Hematopoietic multipotent progenitor cell treated with erythropoietin and hydrocortisone succinate and interleukin-3 and kit ligand, for 4 days (in vitro differentiated cells): Measurements from ENCODE around the gene ZFPM1.
A peak's percentile ranks its signal among the peaks of the same experiment; 100 is the strongest.
"Not testable (repeated sequence)": the region's sequence is repeated elsewhere in the genome, so short reads cannot be mapped to it uniquely, and the experiment has no call there.

ENCODE experiments used
- DNase-seq: peaks from one replicate; pipeline ENCODE4 v3.0.0-alpha.2; 2015

The ZFPM1 gene

GRCh38 chr16:88503771-88504488, 50.9 kb downstream of the ZFPM1 start:
- DNase-seq, result no peak

- DNase-seq, result peak; percentile 58
These were observed 51.7 kb downstream of the ZFPM1 start for GRCh38 chr16:88504489-88505404.

- peak; percentile 90 for DNase-seq
These were observed 52.5 kb downstream of the ZFPM1 start for GRCh38 chr16:88505405-88506082.

- DNase-seq, result no peak
These were observed 53.6 kb downstream of the ZFPM1 start for GRCh38 chr16:88506723-88507122.

- no peak for DNase-seq
These were observed 54.2 kb downstream of the ZFPM1 start for GRCh38 chr16:88507231-88507743.

GRCh38 chr16:88508376-88508867, 55.3 kb downstream of the ZFPM1 start:
- no peak for DNase-seq

GRCh38 chr16:88508868-88509748, 56.0 kb downstream of the ZFPM1 start:
- peak; percentile 80 for DNase-seq

GRCh38 chr16:88509749-88510069, 56.6 kb downstream of the ZFPM1 start:
- DNase-seq, result no peak

GRCh38 chr16:88510091-88510994, 57.3 kb downstream of the ZFPM1 start:
- no peak for DNase-seq

GRCh38 chr16:88511060-88511459, 58.0 kb downstream of the ZFPM1 start:
- DNase-seq, result no peak

GRCh38 chr16:88511906-88512305, 58.8 kb downstream of the ZFPM1 start:
- DNase-seq, result peak; percentile 91

GRCh38 chr16:88512728-88513696, 59.9 kb downstream of the ZFPM1 start:
- peak; percentile 91 for DNase-seq

GRCh38 chr16:88514070-88514469, 61.0 kb downstream of the ZFPM1 start:
- DNase-seq, result no peak

GRCh38 chr16:88514526-88515232, 61.6 kb downstream of the ZFPM1 start:
- DNase-seq, result no peak

- peak; percentile 60 for DNase-seq
These were observed 62.3 kb downstream of the ZFPM1 start for GRCh38 chr16:88515371-88515770.

- DNase-seq, result no peak
These were observed 63.0 kb downstream of the ZFPM1 start for GRCh38 chr16:88515925-88516594.

GRCh38 chr16:88516601-88517061, 63.6 kb downstream of the ZFPM1 start:
- no peak for DNase-seq

- DNase-seq, result not testable (repeated sequence)
These were observed 64.2 kb downstream of the ZFPM1 start for GRCh38 chr16:88517208-88517774.
